ENCODE measurements around the gene CCND3. TPM values are rescaled to one million over a fixed set of nuclear protein-coding genes. Genes with fewer than 3 reads are reported as not detected.
A peak's percentile ranks its signal among the peaks of the same experiment; 100 is the strongest.

The CCND3 gene
- total and polyA plus RNA-seq, 2 experiments from 2014 or later: 79.3 to 134 TPM

DNA sequence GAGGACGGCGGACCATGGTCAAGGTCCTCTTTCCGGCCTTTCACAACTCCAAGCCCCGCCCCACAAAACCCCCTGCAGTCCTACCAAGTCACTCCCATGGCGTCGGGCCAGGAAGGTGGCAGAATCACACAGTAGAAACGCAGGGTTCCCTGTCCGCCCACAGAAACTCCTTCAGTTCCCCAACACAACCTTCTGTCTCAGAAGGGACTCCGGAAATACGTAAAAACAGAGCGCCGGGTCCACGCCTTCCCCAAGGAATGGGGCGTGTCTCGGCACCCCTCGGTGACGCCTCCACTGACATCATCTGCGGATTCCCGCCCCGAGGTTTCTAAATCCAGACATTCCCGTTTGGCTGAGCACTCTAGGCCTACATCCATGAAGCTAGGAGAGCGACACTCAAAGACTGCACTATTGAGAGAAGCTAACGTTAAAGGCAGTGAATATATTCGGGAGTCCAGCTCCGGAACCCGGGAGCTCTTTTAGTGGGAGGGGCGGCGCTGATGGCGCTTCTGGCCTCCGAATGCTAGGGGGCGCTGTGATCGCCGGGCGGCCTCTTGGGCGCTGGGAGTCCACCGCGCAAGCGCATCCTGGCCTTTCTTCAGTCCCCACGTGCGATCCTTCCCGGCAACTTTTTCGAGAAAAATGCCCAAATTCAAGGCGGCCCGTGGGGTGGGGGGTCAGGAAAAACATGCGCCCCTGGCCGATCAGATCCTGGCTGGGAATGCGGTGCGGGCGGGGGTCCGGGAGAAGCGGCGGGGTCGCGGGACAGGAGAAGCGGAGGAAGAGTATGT is 20.5 kb downstream of the CCND3 start, which contains the start of the genes BYSL and MED20:
TSS of gene BYSL (plus strand) at position 579 of the 791 bp plus-strand sequence. CDS start at position 643, 64 bp downstream.
TSS of gene MED20 (minus strand) at position 219 of the 791 bp plus-strand sequence. CDS start at position 98, 121 bp downstream.
- Histone ChIP-seq H3K4me3 (peak within 1 kb of the TSS; percentile 47), H4K20me1 (ENCODE audit: insufficient read depth, poor library complexity, severe bottlenecking) (no peaks in the 10 kb centered on the region), H3K4me2 (peak within 1 kb of the TSS; percentile 91), H3K36me3 (replicated peaks; ENCODE audit: insufficient read depth, low read depth) (no peaks in the 10 kb centered on the region), H3K27me3 (no peaks in the 10 kb centered on the region), H3K27ac (peak within 1 kb of the TSS; percentile 97), H2AFZ (peak within 1 kb of the TSS; percentile 57), H3K9me2 (replicated peaks; ENCODE audit: insufficient read depth) (no peaks in the 10 kb centered on the region), H3K9me3 (ENCODE audit: low read depth) (no peaks in the 10 kb centered on the region), H3K79me2 (peaks cover 81% of the 10 kb centered on the region), H3K4me1 (ENCODE audit: insufficient read depth) (peaks cover 20% of the 10 kb centered on the region)
- WGBS (ENCODE audit: low lambda C conversion rate, missing lambda C conversion rate): 1% methylated on average over 51 of the region's 55 CpGs
- TF ChIP-seq, protein P1, sequence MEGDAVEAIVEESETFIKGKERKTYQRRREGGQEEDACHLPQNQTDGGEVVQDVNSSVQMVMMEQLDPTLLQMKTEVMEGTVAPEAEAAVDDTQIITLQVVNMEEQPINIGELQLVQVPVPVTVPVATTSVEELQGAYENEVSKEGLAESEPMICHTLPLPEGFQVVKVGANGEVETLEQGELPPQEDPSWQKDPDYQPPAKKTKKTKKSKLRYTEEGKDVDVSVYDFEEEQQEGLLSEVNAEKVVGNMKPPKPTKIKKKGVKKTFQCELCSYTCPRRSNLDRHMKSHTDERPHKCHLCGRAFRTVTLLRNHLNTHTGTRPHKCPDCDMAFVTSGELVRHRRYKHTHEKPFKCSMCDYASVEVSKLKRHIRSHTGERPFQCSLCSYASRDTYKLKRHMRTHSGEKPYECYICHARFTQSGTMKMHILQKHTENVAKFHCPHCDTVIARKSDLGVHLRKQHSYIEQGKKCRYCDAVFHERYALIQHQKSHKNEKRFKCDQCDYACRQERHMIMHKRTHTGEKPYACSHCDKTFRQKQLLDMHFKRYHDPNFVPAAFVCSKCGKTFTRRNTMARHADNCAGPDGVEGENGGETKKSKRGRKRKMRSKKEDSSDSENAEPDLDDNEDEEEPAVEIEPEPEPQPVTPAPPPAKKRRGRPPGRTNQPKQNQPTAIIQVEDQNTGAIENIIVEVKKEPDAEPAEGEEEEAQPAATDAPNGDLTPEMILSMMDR (IDR thresholded peaks at IDR 0.05; ENCODE audit: poor library complexity): peak; percentile 100
- TF ChIP-seq EZH2 (IDR thresholded peaks at IDR 0.05; ENCODE audit: borderline replicate concordance): no peak
- peak; percentile 97 for DNase-seq (ENCODE audit: low spot score)

DNA sequence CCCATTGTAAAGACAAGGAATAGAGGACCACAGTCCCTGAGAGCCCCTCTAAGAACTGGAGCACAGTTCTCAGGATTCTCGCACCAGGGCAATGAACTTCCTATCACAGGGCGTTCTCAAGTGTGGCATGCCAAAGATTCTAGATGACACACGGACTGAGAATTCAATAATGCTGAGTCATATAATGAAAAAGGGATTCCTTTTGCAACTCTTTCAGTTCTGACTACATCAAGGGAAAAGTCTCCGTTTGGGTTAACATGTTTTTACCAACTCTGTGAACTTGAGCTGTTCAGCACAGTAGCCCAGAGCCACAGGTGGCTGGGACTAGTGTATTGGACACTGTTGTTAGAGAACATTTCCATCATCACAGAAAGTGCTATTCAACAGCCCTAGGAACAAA is 24.1 kb downstream of the CCND3 start:
- no peak overlapping the region for H3K4me2 ChIP-seq
- 63% methylated on average over 4 of the region's 4 CpGs for WGBS (ENCODE audit: low lambda C conversion rate, missing lambda C conversion rate)
- no peaks in the 10 kb centered on the region for H3K9me2 ChIP-seq (replicated peaks; ENCODE audit: insufficient read depth)
- H3K79me2 ChIP-seq: peaks cover 67% of the 10 kb centered on the region
- no peak overlapping the region for H3K4me3 ChIP-seq
- no peaks in the 10 kb centered on the region for H3K36me3 ChIP-seq (replicated peaks; ENCODE audit: insufficient read depth, low read depth)
- H3K27ac ChIP-seq: no peak overlapping the region
- H2AFZ ChIP-seq: no peak overlapping the region
- no peak for TF ChIP-seq EZH2 (IDR thresholded peaks at IDR 0.05; ENCODE audit: borderline replicate concordance)
- TF ChIP-seq, protein P1 (IDR thresholded peaks at IDR 0.05; ENCODE audit: poor library complexity): no peak
- TF ChIP-seq EZH2phosphoT487 (IDR thresholded peaks at IDR 0.05; ENCODE audit: low read depth, severe bottlenecking, unreplicated experiment): no peak
- H3K27me3 ChIP-seq: no peaks in the 10 kb centered on the region
- H4K20me1 ChIP-seq (ENCODE audit: insufficient read depth, poor library complexity, severe bottlenecking): no peaks in the 10 kb centered on the region
- peaks cover 15% of the 10 kb centered on the region for H3K4me1 ChIP-seq (ENCODE audit: insufficient read depth)
- no peak for DNase-seq (ENCODE audit: low spot score)
- no peaks in the 10 kb centered on the region for H3K9me3 ChIP-seq (ENCODE audit: low read depth)

DNA sequence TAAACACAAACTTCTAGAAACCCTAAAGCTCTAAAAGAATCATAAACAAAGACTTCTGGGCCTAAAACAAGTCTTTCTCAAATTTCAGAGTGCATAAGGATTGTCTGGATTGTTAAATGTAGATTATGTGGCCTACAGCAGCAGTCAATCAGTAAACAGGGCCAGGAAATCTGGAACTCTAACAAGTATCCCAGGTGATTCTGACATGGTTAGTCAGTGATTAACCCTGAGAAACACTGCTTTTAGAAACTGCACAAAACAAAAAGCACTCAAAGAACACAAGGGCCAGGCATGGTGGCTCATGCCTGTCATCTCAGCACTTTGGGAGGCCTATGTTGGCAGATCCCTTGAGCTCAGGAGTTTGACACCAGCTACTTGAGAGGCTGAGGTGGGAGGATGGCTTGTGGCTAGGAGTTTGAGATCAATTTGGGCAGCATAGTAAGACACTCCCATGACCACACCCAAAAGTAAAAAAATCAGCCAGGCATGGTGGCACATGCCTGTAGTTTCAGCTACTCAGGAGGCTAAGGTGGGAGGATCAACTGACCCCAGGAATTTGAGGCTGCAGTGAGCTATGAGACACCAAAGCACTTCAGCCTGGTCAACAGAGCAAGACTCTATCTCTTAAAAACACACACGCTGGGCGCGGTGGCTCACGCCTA is 26.6 kb downstream of the CCND3 start:
- no peak overlapping the region for H3K4me2 ChIP-seq
- WGBS (ENCODE audit: low lambda C conversion rate, missing lambda C conversion rate): 94% methylated on average over 4 of the region's 4 CpGs
- H4K20me1 ChIP-seq (ENCODE audit: insufficient read depth, poor library complexity, severe bottlenecking): no peaks in the 10 kb centered on the region
- H3K9me3 ChIP-seq (ENCODE audit: low read depth): no peaks in the 10 kb centered on the region
- no peaks in the 10 kb centered on the region for H3K27me3 ChIP-seq
- H3K36me3 ChIP-seq (replicated peaks; ENCODE audit: insufficient read depth, low read depth): no peaks in the 10 kb centered on the region
- H3K9me2 ChIP-seq (replicated peaks; ENCODE audit: insufficient read depth): no peaks in the 10 kb centered on the region
- H2AFZ ChIP-seq: no peak overlapping the region
- TF ChIP-seq, protein P1 (IDR thresholded peaks at IDR 0.05; ENCODE audit: poor library complexity): no peak
- no peak for TF ChIP-seq EZH2 (IDR thresholded peaks at IDR 0.05; ENCODE audit: borderline replicate concordance)
- TF ChIP-seq EZH2phosphoT487 (IDR thresholded peaks at IDR 0.05; ENCODE audit: low read depth, severe bottlenecking, unreplicated experiment): no peak
- no peak for DNase-seq (ENCODE audit: low spot score)
- no peak overlapping the region for H3K4me3 ChIP-seq
- H3K79me2 ChIP-seq: peaks cover 50% of the 10 kb centered on the region
- no peak overlapping the region for H3K27ac ChIP-seq
- H3K4me1 ChIP-seq (ENCODE audit: insufficient read depth): peaks cover 8% of the 10 kb centered on the region

Measured in hepatocyte (in vitro differentiated cells).